Medulla oblongata (tissue), 1 donor: ENCODE measurements around the gene FXYD1.

Experiments used
- DNase-seq: peaks from one replicate; pipeline ENCODE4 v3.0.0-alpha.2; 2015; ENCODE audit errors: extremely low spot score

Gene FXYD1

DNA sequence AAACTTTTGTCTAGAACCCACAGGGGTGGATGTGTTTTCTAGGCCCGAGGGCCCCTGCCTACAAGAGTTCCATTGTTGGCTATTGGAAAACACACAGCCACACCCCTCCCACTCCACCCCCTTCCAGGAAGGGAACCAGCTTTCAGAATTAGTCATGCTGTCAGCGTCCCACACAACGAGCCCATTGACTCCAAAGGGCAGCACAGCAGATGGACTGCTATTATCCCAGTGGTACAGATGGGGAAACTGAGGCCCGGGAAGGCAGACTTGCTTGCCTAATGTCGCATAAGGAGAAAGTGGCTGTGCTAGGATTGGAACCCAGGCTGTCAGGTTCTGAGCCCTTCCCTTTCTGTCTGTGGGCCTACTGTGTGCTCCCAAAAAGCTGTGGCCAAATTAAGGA is 31.1 kb upstream of the FXYD1 start:
- DNase-seq: peak; percentile 96

DNA sequence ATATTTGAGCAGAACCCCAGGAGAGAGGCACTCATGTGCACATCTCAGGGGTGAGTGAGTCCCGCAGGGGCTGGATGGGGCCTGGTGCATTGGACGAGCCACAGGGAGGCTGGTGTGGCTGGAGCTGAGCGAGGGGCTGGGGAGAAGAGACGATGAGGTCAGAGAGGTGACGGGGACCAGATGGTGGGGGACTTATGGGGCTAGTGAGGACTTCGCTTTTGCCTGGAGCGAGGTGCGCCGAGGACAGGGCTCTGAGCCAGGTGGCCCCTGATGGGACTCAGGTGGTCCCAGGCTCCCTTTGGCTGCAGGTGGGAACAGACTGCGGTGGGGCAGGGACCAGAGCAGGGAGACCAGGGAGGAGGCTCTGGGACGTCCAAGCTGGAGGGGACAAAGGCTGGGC is 29.9 kb upstream of the FXYD1 start:
- DNase-seq: no peak

DNA sequence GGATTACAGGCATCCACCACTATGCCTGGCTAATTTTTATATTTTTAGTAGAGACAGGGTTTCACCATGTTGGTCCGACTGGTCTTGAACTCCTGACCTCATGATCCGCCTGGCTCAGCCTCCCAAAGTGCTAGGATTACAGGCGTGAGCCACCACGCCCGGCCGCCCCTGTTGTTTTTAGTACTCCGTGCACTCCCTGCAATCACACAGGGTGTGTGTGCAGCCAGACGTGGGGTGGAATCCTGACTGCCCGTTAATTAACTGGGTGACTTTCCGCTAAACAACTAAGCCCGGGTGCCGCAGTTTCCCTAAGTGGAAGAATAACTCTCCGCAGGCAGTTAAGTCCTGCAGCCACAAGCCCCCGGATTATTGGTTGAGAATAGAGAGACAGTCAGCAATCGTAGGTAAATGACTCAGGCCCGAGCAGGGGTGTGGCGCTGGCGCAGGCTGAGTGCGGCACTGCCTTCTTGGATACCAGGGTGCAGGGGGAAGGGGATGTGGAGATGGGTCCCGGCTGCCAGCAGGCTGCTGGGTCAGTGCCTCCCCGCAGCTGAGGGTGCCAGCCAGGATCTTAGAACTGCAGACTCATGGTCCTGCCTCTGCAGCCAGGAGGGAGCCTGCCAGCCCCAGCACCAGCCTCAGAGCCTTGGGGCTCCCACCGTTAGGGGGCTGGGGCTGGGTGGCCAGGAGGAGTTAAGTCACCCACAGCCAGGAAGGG is 29.1 kb upstream of the FXYD1 start:
- DNase-seq: peak; percentile 75

- DNase-seq: no peak
Measured at GRCh38 chr19:35110974-35111373, 27.6 kb upstream of the FXYD1 start.

- no peak for DNase-seq
Measured at GRCh38 chr19:35112995-35113688, 25.5 kb upstream of the FXYD1 start.

DNA sequence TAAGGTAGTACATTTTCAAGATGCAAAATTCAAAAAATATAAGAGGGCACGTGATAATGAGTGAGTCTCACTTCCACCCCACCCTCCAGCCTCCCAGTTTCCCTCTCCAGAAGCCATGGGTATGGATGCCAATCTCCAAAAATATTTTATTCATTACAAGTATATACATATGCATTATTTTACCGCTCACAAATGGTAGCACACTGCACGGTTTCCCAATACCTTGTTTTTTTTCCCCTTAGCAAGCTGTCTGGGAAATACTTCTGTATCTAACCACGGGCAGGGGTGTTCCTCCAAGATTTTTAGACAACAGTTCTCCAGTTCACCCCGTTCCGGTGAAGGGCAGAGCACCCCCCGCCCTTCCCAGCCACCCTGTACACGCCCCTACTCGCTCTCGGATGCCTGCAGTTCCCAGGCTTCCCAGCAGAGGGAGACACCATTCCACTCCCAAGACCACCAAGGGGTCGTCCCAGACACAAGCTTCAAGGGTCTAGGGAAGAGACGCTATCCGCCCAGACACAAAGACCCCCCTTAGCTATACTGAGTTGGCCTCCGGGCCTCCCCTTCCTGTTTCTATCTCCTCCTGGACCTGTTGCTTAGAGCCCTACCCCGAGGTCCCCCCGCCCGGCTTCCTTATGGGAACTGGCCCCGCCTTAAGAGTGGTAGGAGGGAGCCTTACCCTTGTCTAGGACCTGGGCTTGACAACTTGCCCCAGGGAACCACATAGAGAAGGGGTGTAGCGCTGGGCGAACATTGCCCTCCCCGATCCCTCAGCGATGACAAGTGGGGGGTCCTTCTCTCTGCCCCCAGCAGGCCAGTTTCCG is 24.1 kb upstream of the FXYD1 start:
- peak; percentile 92 for DNase-seq

- DNase-seq: peak; percentile 95
Measured at GRCh38 chr19:35115177-35115951, 23.3 kb upstream of the FXYD1 start, which contains the start of gene FXYD3. TSS of gene FXYD3 (plus strand) at chr19:35115823. CDS start at chr19:35119377, 3,554 bp downstream.

DNA sequence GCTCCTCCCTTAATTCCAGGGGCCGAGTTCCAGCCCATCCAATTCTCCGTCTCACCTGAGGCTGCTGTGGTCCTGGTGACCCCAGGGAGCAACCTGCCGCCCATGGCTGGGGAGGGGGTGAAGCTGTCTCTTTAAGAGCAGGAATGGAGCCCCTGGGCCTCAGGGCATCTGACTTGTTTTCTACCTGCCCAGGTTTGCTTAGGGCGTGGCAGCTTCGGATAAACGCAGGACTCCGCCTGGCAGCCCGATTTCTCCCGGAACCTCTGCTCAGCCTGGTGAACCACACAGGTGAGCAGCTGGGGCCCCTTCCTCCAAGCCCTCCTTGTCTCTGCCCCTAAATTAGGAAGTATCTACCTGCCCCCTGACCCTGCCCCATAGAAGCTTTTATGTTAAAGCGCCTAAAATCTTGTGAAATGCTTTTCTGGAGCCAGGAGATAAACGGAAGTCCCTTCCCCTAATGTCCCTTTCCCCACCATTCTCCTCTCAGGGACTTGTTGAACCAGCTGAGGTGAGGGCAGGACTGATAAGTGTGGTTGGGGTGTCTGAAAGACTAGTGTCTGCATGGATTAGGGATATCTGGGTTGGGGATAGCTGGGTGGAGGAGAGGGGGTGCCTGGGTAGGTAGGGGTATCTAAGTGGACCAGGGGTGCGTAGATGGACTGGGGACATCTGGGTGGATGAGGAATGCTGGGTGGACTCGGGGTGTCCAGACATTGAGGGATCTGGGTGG is 22.4 kb upstream of the FXYD1 start:
- DNase-seq: no peak

GRCh38 chr19:35117116-35117515 is 21.5 kb upstream of the FXYD1 start:
- no peak for DNase-seq

DNA sequence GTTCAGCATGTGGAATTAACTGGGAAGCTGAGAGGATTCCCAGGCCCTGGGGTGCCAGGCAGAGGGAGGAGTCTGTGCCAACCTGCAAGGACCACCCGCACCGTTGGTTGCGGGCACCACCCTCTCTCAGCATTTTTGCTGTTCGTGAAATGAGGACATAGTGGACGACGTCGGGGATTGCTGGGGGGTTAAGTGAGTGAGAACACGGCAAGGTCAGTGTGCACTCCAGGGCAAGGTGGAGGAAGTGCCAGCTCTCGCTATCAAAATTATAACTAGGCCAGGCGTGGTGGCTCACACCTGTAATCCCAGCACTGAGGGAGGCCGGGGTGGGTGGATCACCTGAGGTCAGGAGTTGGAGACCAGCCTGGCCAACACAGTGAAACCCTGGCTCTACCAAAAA is 20.8 kb upstream of the FXYD1 start:
- no peak for DNase-seq

DNA sequence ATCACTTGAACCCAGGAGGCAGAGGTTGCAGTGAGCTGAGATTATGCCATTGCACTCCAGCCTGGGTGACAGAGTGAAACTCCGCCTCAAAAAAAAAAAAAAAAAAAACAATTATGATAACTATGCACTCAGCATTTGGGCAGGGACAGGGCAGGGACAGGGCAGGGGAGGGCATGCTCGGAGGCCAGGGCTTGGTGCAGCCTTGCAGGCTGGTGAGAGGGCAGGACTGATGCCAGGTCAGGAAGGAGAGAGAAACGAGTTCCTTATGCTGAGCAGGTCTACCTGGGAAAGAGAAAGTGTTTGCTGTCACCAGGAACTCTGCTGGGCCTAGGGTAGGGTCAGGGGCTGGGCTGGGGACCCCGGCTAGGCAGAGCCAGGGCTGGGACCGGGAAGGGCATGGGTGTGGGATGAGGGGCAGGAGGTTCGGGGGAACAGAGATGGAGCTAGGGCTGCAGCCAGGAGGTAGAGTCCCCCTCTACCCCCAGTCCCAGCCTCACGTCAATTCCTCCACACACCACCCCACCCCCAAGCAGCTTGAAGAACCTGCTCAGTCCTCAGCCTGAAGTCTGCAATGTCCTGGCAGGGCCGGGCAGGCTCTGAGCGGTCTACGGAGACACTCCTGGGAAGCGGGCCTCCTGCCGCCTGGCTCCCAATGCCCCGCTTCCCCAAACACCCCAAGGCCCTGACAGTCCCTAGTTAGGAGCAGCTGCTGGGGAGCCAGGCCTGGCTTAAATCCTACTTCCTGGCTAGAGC is 20.2 kb upstream of the FXYD1 start:
- DNase-seq: no peak

DNA sequence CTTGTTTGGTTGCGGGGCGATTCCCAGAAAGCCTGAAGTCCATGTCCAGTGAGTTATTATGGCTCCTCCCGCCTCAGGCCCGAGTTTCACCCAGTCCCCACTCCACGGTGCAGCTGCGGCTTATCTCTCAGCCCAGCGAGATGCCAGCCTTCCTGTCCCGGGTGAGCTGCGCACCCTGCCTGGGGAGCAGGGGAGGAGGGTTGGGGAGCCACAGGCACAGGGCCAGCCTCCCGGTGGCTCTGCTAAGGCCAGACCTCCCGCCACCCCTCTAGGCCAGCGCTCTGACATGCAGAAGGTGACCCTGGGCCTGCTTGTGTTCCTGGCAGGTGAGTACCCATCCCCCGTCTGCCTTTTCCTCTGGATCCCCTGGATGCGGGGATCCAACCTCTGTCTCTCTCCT is 19.5 kb upstream of the FXYD1 start:
- no peak for DNase-seq

DNA sequence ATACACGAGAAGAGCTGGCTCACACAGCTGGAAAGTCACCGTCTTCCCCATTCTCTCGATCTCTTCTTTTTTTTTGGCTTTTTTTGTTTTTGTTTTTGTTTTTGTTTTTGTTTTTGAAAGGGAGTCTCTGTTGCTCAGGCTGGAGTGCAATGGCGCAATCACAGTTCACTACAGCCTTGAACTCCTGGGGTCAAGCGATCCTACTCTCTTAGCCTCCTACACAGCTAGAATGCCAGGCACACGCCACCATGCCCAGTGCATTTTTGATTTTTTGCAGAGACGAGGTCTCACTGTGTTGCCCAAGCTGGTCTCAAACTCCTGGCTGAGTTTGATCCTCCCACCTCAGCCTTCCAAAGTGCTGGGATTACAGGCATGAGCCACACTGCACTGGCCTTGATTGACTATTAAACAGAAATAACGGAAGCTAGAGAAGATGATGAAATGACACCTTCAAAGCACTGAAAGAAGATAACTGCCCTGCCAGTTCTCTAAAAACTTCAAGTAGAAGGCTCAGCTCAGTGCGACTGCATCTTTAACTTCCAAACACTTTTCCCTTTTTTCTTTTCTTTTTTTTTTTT is 19.0 kb upstream of the FXYD1 start:
- DNase-seq: no peak

- DNase-seq: peak; percentile 76
Measured at GRCh38 chr19:35120492-35120891, 18.1 kb upstream of the FXYD1 start.

DNA sequence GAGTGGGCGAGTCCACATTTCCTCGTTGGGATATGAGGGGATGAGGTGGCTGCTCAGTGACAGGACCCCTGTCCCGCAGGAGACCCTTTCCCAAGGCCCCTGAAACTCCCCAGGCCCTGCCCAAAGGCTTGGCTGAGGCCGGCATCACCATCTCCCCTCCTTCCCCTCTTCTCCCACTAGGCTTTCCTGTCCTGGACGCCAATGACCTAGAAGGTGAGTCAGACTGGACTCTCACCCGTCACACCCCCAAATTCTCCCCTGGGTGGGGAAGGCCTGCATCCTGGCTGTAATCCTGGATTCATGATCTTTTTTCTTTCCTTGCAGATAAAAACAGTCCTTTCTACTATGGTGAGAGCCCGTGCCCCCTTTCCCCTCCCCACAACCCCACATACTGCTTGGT is 17.7 kb upstream of the FXYD1 start:
- no peak for DNase-seq

DNA sequence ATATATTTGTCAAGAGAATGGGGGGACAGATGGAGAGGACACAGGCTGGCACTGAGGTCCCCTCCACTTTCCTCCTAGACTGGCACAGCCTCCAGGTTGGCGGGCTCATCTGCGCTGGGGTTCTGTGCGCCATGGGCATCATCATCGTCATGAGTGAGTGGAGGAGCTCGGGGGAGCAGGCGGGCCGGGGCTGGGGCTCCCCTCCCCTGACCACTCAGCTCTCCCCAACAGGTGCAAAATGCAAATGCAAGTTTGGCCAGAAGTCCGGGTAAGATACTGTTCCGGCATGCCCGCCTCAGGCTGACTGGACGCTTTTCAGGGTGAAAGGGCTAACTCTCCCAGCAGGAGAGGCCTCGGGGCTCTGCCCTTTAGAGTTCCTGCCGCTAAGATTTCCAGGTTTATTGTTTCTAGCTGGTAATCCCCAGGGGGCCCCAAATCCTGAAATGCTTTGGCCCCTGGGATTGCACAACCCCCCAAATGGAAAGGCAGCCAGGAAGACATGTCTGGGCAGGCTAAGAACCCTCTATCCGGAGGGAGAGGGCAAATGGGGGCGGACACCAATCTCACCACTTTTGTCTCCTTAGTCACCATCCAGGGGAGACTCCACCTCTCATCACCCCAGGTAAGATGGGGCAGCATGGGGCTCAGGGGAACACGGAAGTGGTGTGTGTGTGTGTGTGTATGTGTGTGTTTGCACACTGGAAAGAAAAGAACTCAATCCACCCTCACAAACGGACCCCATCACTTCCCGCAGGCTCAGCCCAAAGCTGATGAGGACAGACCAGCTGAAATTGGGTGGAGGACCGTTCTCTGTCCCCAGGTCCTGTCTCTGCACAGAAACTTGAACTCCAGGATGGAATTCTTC is 15.7 kb upstream of the FXYD1 start:
- no peak for DNase-seq

- peak; percentile 60 for DNase-seq
Measured at GRCh38 chr19:35123573-35123972, 15.1 kb upstream of the FXYD1 start.

DNA sequence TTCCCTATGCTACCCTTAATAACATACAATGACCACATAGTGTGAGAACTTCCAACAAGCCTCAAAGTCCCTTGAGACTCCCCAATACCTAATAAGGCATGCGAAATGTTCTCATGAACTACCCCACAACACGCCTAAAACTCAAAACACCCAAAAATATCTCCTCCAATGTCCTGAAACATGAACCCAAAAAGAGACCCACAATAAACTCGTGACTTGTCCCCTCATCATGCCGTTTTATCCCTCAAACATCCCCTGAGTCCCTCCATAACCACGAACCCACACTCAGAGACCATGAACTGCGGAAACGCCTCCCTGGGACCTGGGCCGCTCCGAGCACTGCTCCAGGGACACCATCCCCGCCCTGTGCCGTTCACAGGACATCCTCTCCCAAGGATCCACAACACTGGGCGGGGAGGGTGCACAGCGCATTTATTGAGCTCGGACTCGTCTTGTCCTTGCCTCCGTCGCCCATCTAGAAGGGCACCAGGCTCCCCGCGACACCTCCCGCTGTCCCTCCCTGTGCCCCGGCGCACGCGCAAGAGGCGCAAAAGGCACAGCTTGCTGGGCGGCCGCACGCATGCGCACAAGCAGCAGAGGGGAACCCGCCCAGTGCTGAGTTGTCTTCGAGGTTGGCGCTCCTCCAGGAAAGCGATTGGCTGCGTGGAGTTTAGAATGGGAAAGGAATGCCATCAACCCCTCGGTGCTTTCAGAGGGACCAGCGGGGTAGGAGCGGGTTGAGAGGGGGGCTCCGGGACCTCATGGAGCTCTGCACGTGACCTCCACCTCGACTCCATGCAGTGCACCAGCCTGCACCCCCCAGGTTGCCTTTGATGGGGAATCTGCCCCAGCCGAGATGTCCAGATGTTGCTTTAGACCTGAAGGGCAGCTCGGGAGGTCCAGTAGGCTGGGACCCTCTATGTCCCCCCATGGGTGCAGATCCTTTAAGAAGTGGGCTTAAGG is 14.2 kb upstream of the FXYD1 start:
- peak; percentile 98 for DNase-seq
